ENCODE results near the gene ST8SIA6.
"Not testable (repeated sequence)": the region's sequence is repeated elsewhere in the genome, so short reads cannot be mapped to it uniquely, and the experiment has no call there.

ST8SIA6 gene

GRCh38 chr10:17344206-17344605 lies 110.2 kb downstream of the ST8SIA6 start:
- no peak for DNase-seq (ENCODE audit: low spot score)

GRCh38 chr10:17343118-17343517 lies 111.3 kb downstream of the ST8SIA6 start:
- no peak for DNase-seq (ENCODE audit: low spot score)

DNA sequence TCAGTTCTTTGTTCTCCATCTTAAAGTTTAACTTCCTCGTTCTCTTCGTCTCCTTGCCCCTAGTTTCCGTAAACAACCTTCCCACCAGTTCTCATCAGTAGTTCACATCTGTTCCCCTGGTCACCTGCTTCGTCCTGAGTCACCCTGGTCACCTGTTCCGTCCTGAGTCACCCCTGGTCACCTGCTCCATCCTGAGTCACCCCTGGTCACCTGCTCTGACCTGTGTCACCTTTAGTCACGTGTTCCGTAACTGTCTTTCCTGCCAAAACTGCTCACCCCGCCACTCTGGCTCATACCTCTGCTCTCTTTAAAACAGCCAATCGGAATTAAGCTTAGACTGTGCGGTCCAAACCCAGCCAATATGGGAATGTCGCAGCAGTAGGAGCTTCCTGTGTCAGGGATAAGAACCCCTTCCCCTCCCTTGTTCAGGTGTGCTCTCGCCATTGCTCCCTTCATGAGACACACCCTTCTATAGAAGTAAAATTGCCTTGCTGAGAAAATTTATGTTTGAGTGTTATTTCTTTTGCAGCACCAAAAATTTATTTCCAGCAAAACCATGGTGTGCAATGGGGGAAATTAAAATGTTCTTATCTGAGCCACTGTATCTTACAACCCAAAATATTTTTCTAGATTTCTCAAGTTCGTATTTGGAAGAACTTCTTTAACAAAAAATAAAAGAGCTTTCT lies 114.1 kb downstream of the ST8SIA6 start:
- no peak for DNase-seq (ENCODE audit: low spot score)

GRCh38 chr10:17335065-17335464 lies 119.3 kb downstream of the ST8SIA6 start:
- DNase-seq (ENCODE audit: low spot score): no peak

GRCh38 chr10:17330501-17330900 lies 123.9 kb downstream of the ST8SIA6 start:
- DNase-seq (ENCODE audit: low spot score): no peak

- no peak for DNase-seq (ENCODE audit: low spot score)
These were observed 128.0 kb downstream of the ST8SIA6 start for GRCh38 chr10:17326377-17326776.

GRCh38 chr10:17321957-17322356 lies 132.4 kb downstream of the ST8SIA6 start:
- DNase-seq (ENCODE audit: low spot score): not testable (repeated sequence)

GRCh38 chr10:17316488-17317170 lies 137.8 kb downstream of the ST8SIA6 start:
- no peak for DNase-seq (ENCODE audit: low spot score)

DNA sequence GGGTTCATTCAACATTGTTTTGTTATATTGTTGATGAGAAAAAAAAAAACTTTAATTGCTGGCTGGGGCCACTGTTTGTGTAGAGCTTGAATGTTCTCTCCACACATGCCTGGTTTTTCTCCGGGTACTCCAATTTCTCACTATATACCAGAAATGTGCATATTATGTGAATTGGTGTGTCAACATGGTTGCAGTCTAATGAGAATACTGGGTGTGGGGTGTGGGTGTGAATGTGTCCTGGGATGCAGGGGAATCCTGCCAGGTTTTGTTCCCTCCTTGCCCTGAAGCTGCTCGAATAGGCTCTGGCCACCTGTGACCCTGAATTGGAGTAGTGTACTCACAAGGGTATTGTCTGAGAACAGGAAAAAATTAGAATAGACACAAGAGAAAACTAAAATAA lies 145.0 kb downstream of the ST8SIA6 start:
- DNase-seq (ENCODE audit: low spot score): no peak

- no peak for DNase-seq (ENCODE audit: low spot score)
These were observed 147.3 kb downstream of the ST8SIA6 start for GRCh38 chr10:17307123-17307522.

DNA sequence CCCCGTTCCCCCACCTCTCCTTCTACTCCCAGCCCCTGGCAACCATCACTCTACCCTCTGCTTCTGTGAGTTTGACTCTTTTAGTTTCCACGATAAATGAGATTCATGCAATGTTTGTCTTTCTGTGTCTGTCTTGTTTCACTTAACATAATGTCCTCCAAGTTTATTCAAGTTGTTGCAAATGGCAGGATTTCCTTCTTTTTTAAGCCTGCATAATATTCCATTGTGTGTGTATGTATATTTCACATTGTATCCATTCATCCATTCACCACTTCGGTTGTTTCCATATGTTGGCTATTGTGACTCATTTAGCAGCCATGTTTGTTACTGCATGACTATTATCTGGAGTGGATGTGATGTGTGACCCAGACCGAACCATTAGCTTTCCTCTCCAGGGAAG lies 162.0 kb downstream of the ST8SIA6 start:
- no peak for DNase-seq (ENCODE audit: low spot score)

GRCh38 chr10:17290226-17290625 lies 164.2 kb downstream of the ST8SIA6 start:
- DNase-seq (ENCODE audit: low spot score): peak; percentile 8

DNA sequence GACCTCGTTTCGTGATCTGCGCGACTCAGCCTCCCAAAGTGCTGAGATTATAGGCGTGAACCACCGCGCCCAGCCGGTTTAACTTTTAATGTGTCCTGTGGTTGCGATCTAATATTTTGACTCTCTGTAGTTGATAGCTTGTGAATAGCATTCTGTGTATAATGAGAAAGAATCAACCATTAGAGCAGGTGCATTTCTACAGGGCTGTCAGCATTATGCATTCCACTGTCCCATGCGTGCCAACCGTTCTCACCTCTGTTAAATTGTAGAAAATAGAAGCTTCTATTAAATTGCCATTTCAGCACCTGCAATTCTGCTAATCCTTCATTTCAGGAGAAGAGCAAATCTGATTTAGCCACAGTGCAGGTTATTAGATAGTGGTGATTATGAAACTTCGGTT lies 164.6 kb downstream of the ST8SIA6 start:
- DNase-seq (ENCODE audit: low spot score): no peak

GRCh38 chr10:17286562-17287550 lies 167.5 kb downstream of the ST8SIA6 start:
- no peak for DNase-seq (ENCODE audit: low spot score)

DNA sequence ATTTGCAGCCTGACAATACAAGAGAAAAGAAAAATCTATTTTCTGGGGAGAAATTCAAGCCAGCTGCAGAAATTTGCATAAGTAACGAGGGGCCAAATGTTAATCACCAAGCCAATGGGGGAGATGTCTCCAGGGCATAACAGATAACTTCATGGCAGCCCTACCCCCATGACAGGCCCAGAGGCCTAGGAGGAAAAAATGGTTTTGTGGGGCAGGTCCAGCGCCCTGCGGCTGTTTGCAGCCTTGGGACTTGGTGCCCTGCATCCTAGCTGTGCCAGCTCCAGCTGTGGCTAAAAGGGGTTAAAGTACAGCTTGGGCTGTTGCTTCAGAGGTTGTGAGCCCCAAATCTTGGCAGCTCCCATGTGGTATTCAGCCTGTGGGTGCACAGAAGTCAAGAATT lies 172.1 kb downstream of the ST8SIA6 start:
- no peak for DNase-seq (ENCODE audit: low spot score)

DNA sequence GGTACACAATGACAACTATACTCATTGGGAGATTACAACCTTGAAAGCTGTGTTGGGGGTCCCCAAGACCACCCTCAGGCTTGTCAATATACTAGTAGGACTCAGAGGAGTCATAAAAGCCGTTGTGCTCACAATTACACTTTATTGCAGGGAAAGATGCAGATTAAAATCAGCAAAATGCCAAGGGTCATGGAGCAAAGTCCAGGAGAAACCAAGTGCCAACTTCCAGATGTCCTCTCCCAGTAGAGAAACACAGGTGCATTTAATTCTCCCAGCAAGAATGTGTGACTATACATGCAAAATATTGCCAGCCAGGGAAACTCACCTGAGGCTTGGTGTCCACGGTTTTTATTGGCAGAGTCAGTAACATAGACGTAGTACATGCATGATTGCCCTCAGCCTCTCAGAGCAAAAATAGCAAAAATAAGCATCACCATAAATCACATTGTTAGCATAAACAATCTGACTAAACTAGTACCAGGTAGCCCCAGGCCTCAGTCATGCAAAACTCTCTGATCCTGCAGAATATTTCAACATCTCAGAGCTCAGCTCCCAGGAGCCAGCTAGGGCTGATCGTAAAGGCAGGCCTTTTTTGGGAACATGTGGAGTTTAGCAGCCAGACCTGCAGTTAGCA lies 175.7 kb downstream of the ST8SIA6 start:
- no peak for DNase-seq (ENCODE audit: low spot score)

DNA sequence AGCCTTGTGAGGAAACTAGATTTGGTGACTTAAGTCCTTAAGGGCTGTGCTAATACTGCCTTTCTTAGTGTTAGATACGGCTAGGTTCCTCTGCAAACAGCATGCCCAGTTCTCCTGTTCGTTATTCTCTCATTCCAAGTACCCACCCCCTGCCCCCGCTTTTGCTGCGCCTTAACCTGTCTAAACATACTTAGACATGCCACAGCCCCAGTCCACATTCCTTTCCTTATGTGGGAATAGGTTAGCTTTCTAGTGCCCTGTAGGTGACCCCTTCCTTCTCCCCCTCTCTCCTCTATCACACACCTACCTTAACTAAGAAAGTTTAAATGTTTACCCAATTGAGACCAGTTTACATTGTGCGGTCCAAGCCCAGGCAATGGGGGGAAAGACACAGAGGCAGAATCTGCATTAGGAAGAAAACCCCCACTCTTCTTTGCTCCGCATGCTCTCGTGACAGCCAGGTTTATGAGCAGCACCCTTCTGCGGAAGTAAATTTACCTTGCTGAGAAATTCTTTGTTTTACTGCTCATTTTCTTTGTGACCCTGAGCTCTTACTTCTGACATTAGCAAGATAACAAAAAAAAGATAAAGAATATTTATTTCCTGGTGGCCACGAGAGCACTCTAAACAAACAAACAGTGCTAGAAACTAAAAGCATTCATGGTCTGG lies 177.5 kb downstream of the ST8SIA6 start:
- DNase-seq (ENCODE audit: low spot score): no peak

- DNase-seq (ENCODE audit: low spot score): no peak
These were observed 181.0 kb downstream of the ST8SIA6 start for GRCh38 chr10:17273403-17273802.

DNA sequence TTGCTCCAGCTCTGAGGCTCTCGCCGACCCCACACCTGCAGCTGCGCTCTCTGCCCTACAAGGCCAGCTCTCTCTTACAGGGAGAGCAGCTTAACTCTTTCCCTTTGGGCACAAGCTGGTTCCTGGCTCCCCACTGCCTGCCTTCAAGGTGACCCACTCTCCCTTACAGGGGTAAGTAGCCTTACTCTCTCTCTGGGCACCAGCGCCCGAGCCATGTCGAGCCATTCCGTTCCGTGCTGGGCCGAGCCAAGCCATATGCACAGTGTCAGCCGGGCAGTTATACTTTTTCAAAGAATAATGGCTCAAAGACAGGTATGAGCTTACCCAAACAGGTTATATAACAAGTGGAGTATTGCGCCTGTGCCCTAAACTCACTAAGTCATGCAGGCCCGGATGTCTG lies 181.7 kb downstream of the ST8SIA6 start:
- no peak for DNase-seq (ENCODE audit: low spot score)

Data from hematopoietic multipotent progenitor cell treated with erythropoietin and hydrocortisone succinate and interleukin-3 and kit ligand, for 15 days (in vitro differentiated cells).